K562 (cell line): ENCODE measurements around the gene CCDC33. TPM values are rescaled to one million over a fixed set of nuclear protein-coding genes. Genes with fewer than 3 reads are reported as not detected.

Source experiments
- ATAC-seq: fragments of 200-7000 bp; cut with Tn5 transposase; 3 replicates; pipeline ENCODE4 v1.9.1; 2020; ENCODE audit warnings: moderate library complexity
- BruUV-seq: library from RNA; stranded (reverse); fragments of 400-500 nt; replicated peaks from 2 replicates; lab custom pipeline; 2021; lab: Mats Ljungman, UMichigan
- CTCF ChIA-PET: fragments of 300-600 bp; formaldehyde crosslinking; extraction: SDS; loops from one replicate; lab custom pipeline; 2021; ENCODE audit warnings: low intra/inter-chr PET ratio; lab: Yijun Ruan, JAX
- POLR2A ChIA-PET: fragments of 300-600, 350-650 bp; sonication (Branson Sonifier 250); formaldehyde crosslinking; extraction: SDS; loops from one replicate; lab custom pipeline; 2021; ENCODE audit warnings: antibody characterized with exemption, inconsistent platforms; lab: Yijun Ruan, JAX
- DNase-seq, 4 experiments: peaks; one replicate each; pipeline versions ENCODE4 v3.0.0 to v3.0.0-alpha.2; 2011 to 2018; ENCODE audit warnings: low spot score in 3 of 4, mixed read lengths in 3 of 4; ENCODE audit errors: extremely low read depth in 1 of 4
- FAIRE-seq: peaks from 2 replicates; lab custom pipeline; 2011; peaks lifted over from hg19 to GRCh38; lab: Jason Lieb, UNC
- H2AFZ ChIP-seq: 2 replicates; pipeline ENCODE4 v1.6.0; 2011; ENCODE audit warnings: low read depth, low read length, control low read depth, inconsistent platforms
- H3K27ac ChIP-seq: fragments of 200-600 bp; 3 replicates; pipeline ENCODE4 v1.8.0; 2011; ENCODE audit warnings: low read depth, mild to moderate bottlenecking, control low read depth, inconsistent platforms, low read length, moderate library complexity, mixed read lengths; ENCODE audit errors: extremely low read depth
- H3K27me3 ChIP-seq, 2 experiments: fragments of 300-600 bp in 1 of 2; 2 replicates in 1 of 2; 3 replicates in 1 of 2; pipeline versions ENCODE4 v1.6.0 to v1.8.0; 2011; ENCODE audit warnings: inconsistent platforms in 2 of 2, low read length in 2 of 2, mild to moderate bottlenecking in 1 of 2, mixed read lengths in 1 of 2, moderate library complexity in 1 of 2; ENCODE audit not compliant: control insufficient read depth in 2 of 2, insufficient read depth in 2 of 2
- H3K36me3 ChIP-seq: fragments of 300-600 bp; 3 replicates; pipeline ENCODE4 v1.8.0; 2011; ENCODE audit warnings: mild to moderate bottlenecking, low read length, inconsistent platforms; ENCODE audit not compliant: control insufficient read depth, insufficient read depth
- H3K4me1 ChIP-seq, 2 experiments: fragments of 200-600 bp in 1 of 2; replicated peaks in 1 of 2; 2 replicates in 1 of 2; 3 replicates in 1 of 2; pipeline versions ENCODE4 v1.5.1 to v1.8.0; 2011; ENCODE audit warnings: inconsistent platforms in 2 of 2, low read length in 2 of 2, mild to moderate bottlenecking in 1 of 2, mixed read lengths in 1 of 2, moderate library complexity in 1 of 2; ENCODE audit not compliant: control insufficient read depth in 2 of 2, insufficient read depth in 2 of 2
- H3K4me2 ChIP-seq: 2 replicates; pipeline ENCODE4 v1.6.1; 2011; ENCODE audit warnings: low read length, control low read depth, inconsistent platforms, mixed read lengths; ENCODE audit not compliant: insufficient read depth
- H3K4me3 ChIP-seq: fragments of 200-600 bp; sonication (generic), shearing (Covaris generic); 2 replicates; pipeline ENCODE4 v1.5.1; 2016; ENCODE audit warnings: control low read depth, inconsistent platforms
- H3K79me2 ChIP-seq: fragments of 200-600 bp; 3 replicates; pipeline ENCODE4 v1.8.0; 2011; ENCODE audit warnings: low read length, inconsistent platforms; ENCODE audit not compliant: control insufficient read depth, insufficient read depth
- H3K9ac ChIP-seq, 2 experiments: 2 replicates each; pipeline versions ENCODE4 v1.6.0 to v1.6.1; 2011; ENCODE audit warnings: low read depth in 2 of 2, low read length in 2 of 2, control low read depth in 1 of 2, inconsistent platforms in 1 of 2, mild to moderate bottlenecking in 1 of 2, mixed read lengths in 1 of 2; ENCODE audit not compliant: insufficient read depth in 1 of 2
- H3K9me1 ChIP-seq: one replicate; pipeline ENCODE4 v1.6.0; 2011; ENCODE audit warnings: inconsistent platforms, mild to moderate bottlenecking, low read length, moderate library complexity; ENCODE audit not compliant: control insufficient read depth, insufficient read depth
- H3K9me3 ChIP-seq: replicated peaks from 2 replicates; pipeline ENCODE4 v1.5.1; 2011; ENCODE audit warnings: low read depth, low read length, inconsistent platforms; ENCODE audit not compliant: control insufficient read depth, insufficient read depth
- H4K20me1 ChIP-seq: replicated peaks from 2 replicates; pipeline ENCODE4 v1.6.1; 2011; ENCODE audit warnings: low read length, inconsistent platforms, mixed read lengths; ENCODE audit not compliant: control insufficient read depth, insufficient read depth
- ESRRA ChIP-seq: fragments of 450-650 bp; IDR thresholded peaks from 2 replicates; pipeline ENCODE4 v1.6.1; 2014; ENCODE audit warnings: low read depth, mild to moderate bottlenecking, moderate library complexity, borderline replicate concordance
- ETV1 ChIP-seq: fragments of 450-650 bp; conservative IDR thresholded peaks from 2 replicates; pipeline ENCODE4 v1.6.1; 2016; ENCODE audit warnings: missing genetic modification characterization, control low read depth, low read depth, missing compliant biosample characterization
- FOXM1 ChIP-seq, 2 experiments: fragments of 450-650 bp in 1 of 2; sonication (generic) in 1 of 2; formaldehyde crosslinking in 1 of 2; IDR thresholded peaks; 2 replicates each; pipeline versions ENCODE4 v1.6.1 to v1.9.0; 2017 to 2022; ENCODE audit warnings: low read depth in 2 of 2, mild to moderate bottlenecking in 2 of 2, missing genetic modification reagents in 1 of 2, moderate library complexity in 1 of 2
- FUS ChIP-seq: fragments of 200-400 bp; formaldehyde crosslinking; optimal IDR thresholded peaks from 2 replicates; pipeline ENCODE3; 2017; ENCODE audit warnings: low read depth, low read length
- RBFOX2 ChIP-seq: fragments of 200-400 bp; formaldehyde crosslinking; IDR thresholded peaks from 2 replicates; pipeline ENCODE4 v1.6.1; 2017; ENCODE audit warnings: low read depth, mild to moderate bottlenecking, low read length, moderate library complexity
- RNF2 ChIP-seq: sonication (generic); IDR thresholded peaks from 2 replicates; pipeline ENCODE4 v1.6.1; 2016
- TAF1 ChIP-seq: IDR thresholded peaks from 2 replicates; pipeline ENCODE4 v1.6.1; 2011; ENCODE audit warnings: mild to moderate bottlenecking, low read length, moderate library complexity; ENCODE audit not compliant: insufficient read depth, control insufficient read depth, severe bottlenecking; ENCODE audit errors: extremely low read depth
- ZFX ChIP-seq: sonication (generic); formaldehyde crosslinking; IDR thresholded peaks from 2 replicates; pipeline ENCODE4 v1.8.0; 2022; ENCODE audit warnings: mild to moderate bottlenecking, missing genetic modification reagents, moderate library complexity
- ZNF12 ChIP-seq: sonication (generic); formaldehyde crosslinking; IDR thresholded peaks from 2 replicates; pipeline ENCODE4 v1.4.0; 2020; ENCODE audit warnings: mild to moderate bottlenecking, missing genetic modification reagents
- WGBS: fragments of 100-300 bp; shearing (Covaris generic); methylation state at CpG from one replicate; pipeline ENCODE4 v1.1.6; 2016; ENCODE audit warnings: low coverage, mixed read lengths; ENCODE audit not compliant: insufficient coverage; ENCODE audit errors: missing lambda C conversion rate; 5-methylcytosine and 5-hydroxymethylcytosine counted together
- in situ Hi-C: fragments of 300-500 bp; cut with MboI; formaldehyde crosslinking; loops from 4 replicates; pipeline ENCODE4 v1.15.0; 2018; ENCODE audit warnings: inconsistent platforms, mixed read lengths
- intact Hi-C: fragments of 100-400 bp; cut with micrococcal nuclease; formaldehyde crosslinking; loops from 2 replicates; pipeline ENCODE4 v1.14.2; 2022
- polyA plus RNA-seq, 8 experiments: library from polyadenylated mRNA; depleted of rRNA in 4 of 8; stranded (reverse) in 5 of 8; unstranded in 3 of 8; fragments of >200 nt; fragmentation: Nextera tagmentation in 2 of 8; fragmentation: Illumina TruSeq in 1 of 8; extraction: Ambion mirVana in 2 of 8; extraction: Trizol in 1 of 8; gene quantifications; 2 replicates each; pipeline versions ENCODE4 v1.2.1 to v1.2.3, GENCODE V29; 2011 to 2014; ENCODE audit warnings: inconsistent platforms in 1 of 8, missing spikeins in 1 of 8
- total RNA-seq, 7 experiments: library from RNA; depleted of rRNA in 6 of 7; stranded (reverse); fragments of >200 nt in 6 of 7; fragmentation: Illumina TruSeq in 2 of 7; extraction: Trizol in 2 of 7; gene quantifications; 2 replicates each; pipeline versions ENCODE4 v1.2.1 to v1.2.3, GENCODE V29; 2011 to 2021; ENCODE audit warnings: low replicate concordance in 1 of 7

Gene CCDC33
- total and polyA plus RNA-seq, 9 of the 15 experiments (the other 6 are each of a cell fraction or from before 2014, with no cell fraction given): 0.08 to 1.1 (median 0.15) TPM; not detected in 4

GRCh38 chr15:74278207-74278606 lies 42.1 kb downstream of the CCDC33 start:
- Histone ChIP-seq H2AFZ (no peak overlapping the region), H3K4me3 (no peak overlapping the region), H3K9ac (no peak overlapping the region), H3K9me1 (no peaks in the 10 kb centered on the region), H4K20me1 (0 out of 2 replicates have a peak, but pooled peaks cover 12% of the 10 kb centered on the region), H3K79me2 (no peaks in the 10 kb centered on the region), H3K9me3 (no peaks in the 10 kb centered on the region), H3K27ac (no peak overlapping the region), H3K4me2 (no peak overlapping the region), H3K27me3 (peaks cover 15 to 39% of the 10 kb centered on the region in 2 experiments; a peak in 4 of 5 replicates), H3K4me1 (no peaks in the 10 kb centered on the region; a peak in 1 of 5 replicates), H3K36me3 (no peaks in the 10 kb centered on the region)
- DNase-seq (no peak), FAIRE-seq (no peak), ATAC-seq (no peak)
- BruUV-seq: no TSS peak
- POLR2A ChIA-PET: no interaction called here
- intact Hi-C loops (no loop called here), in situ Hi-C loops (loop anchor here (25.0 kb wide), 1 partner anchor 1641 kb away; no protein-coding TSS in a partner anchor)
- CTCF ChIA-PET: no interaction called here
- TF ChIP-seq ESRRA (no peak), ZNF12 (CRISPR knock-in tag) (no peak), TAF1 (no peak), FUS (no peak), FOXM1 (IDR thresholded peaks at IDR 0.05; ENCODE audit: low read depth) (no peak), FOXM1 (CRISPR knock-in tag; IDR thresholded peaks at IDR 0.05; ENCODE audit: low read depth) (no peak), RNF2 (no peak), RBFOX2 (no peak), ETV1 (tag) (no peak), ZFX (CRISPR knock-in tag) (no peak)
- WGBS: 1% methylated on average over 8 of the region's 8 CpGs
